ENCODE data around the gene WAPL. TPM values are rescaled to one million over a fixed set of nuclear protein-coding genes. Genes with fewer than 3 reads are reported as not detected.

WAPL gene
- polyA plus RNA-seq, 3 donors: 17.8 to 26.5 (median 18.3) TPM

DNA sequence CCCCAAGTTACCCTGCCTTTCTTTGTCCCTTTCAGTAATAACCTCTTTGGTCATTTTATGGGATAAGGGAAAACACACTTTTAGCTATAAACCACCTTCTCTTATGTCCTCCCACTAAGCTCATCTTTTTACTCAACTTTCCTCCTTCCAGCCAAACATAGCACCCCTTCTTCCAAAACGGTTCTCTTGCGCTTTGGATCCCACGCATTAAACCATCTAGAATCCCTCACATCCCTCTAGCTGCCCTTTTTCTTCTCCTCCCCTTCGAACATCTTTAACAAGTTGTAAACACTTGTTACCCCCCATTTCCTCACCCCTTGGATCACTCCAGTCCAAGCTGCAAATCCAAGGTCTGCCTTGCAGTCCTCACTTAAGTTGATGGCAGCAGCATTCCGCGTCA lies 13.4 kb downstream of the WAPL start:
- H3K4me1 Mint-ChIP-seq: peaks cover 24% of the 10 kb centered on the region
- Histone ChIP-seq H3K27ac (ENCODE audit: low read depth in 1 of 2, low read length in 2 of 2) (peak overlapping the region in 1 of 2 donors; percentile 48), H3K4me1 (ENCODE audit: control insufficient read depth in 1 of 2, insufficient read depth in 2 of 2, low read length in 2 of 2) (peaks cover 10% of the 10 kb centered on the region in 2 donors), H2AFZ (ENCODE audit: insufficient read depth, low read depth, low read length, poor library complexity, severe bottlenecking) (no peak overlapping the region), H3K9ac (ENCODE audit: insufficient read depth, low read length, poor library complexity, severe bottlenecking) (no peak overlapping the region), H4K20me1 (ENCODE audit: insufficient read depth, low read length) (peaks cover 100% of the 10 kb centered on the region), H3K4me2 (replicated peaks; ENCODE audit: extremely low read depth, low read length, poor library complexity, severe bottlenecking) (no peak overlapping the region), H3K36me3 (replicated peaks in 1 of 2; ENCODE audit: control insufficient read depth in 1 of 2, insufficient read depth in 2 of 2, low read length in 2 of 2) (peaks cover 30 to 82% of the 10 kb centered on the region in 2 donors), H3K9me3 (replicated peaks in 1 of 2; ENCODE audit: control insufficient read depth in 1 of 2, insufficient read depth in 1 of 2, low read length in 2 of 2) (no peaks in the 10 kb centered on the region), H3K27me3 (ENCODE audit: control insufficient read depth in 2 of 2, insufficient read depth in 2 of 2, low read length in 2 of 2) (no peaks in the 10 kb centered on the region), H3K4me3 (replicated peaks in 1 of 3; ENCODE audit: low read depth in 2 of 3, low read length in 3 of 3) (no peak overlapping the region), H3K79me2 (ENCODE audit: insufficient read depth, low read length) (peaks cover 100% of the 10 kb centered on the region)
- peaks cover 0 to 5% (median 0%) of the 10 kb centered on the region in 3 donors for H3K27me3 Mint-ChIP-seq (ENCODE audit: low read depth in 3 of 3)
- peaks cover 21 to 46% of the 10 kb centered on the region in 2 donors for H3K36me3 Mint-ChIP-seq
- no peak for DNase-seq
- TF ChIP-seq, protein P1, sequence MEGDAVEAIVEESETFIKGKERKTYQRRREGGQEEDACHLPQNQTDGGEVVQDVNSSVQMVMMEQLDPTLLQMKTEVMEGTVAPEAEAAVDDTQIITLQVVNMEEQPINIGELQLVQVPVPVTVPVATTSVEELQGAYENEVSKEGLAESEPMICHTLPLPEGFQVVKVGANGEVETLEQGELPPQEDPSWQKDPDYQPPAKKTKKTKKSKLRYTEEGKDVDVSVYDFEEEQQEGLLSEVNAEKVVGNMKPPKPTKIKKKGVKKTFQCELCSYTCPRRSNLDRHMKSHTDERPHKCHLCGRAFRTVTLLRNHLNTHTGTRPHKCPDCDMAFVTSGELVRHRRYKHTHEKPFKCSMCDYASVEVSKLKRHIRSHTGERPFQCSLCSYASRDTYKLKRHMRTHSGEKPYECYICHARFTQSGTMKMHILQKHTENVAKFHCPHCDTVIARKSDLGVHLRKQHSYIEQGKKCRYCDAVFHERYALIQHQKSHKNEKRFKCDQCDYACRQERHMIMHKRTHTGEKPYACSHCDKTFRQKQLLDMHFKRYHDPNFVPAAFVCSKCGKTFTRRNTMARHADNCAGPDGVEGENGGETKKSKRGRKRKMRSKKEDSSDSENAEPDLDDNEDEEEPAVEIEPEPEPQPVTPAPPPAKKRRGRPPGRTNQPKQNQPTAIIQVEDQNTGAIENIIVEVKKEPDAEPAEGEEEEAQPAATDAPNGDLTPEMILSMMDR (IDR thresholded peaks at IDR 0.05): no peak
- no peak overlapping the region for H3K4me3 Mint-ChIP-seq
- no peak overlapping the region for H3K27ac Mint-ChIP-seq
- H3K9me3 Mint-ChIP-seq: no peaks in the 10 kb centered on the region
- intact Hi-C loops (cut with micrococcal nuclease): no loop called here
- 93% methylated on average over 6 of the region's 6 CpGs for WGBS (ENCODE audit: insufficient coverage)

DNA sequence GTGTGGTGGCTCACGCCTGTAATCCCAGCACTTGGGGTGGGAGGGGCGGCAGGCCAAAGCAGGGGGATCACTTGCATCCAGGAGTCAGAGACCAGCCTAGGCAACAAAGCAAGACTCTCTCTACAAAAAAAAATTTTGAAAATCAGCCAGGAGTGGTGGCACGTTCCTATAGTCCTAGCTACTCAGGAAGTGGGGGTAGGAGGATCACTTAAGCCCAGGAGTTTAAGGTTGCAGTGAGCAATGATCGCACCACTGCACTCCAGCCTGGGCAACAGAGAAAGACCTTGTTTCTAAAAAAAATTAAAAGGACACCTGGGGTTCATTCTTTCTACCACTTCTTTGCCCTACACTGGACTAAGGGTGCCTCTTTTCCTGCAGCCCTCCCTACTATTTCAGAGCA lies 15.1 kb downstream of the WAPL start:
- peaks cover 100% of the 10 kb centered on the region for H3K79me2 ChIP-seq (ENCODE audit: insufficient read depth, low read length)
- no peaks in the 10 kb centered on the region for H3K9me3 ChIP-seq (replicated peaks in 1 of 2; ENCODE audit: control insufficient read depth in 1 of 2, insufficient read depth in 1 of 2, low read length in 2 of 2)
- Mint-ChIP-seq H3K36me3 (peaks cover 27 to 49% of the 10 kb centered on the region in 2 donors), H3K27ac (peak overlapping the region in 3 of 7 donors; percentile 13 to 61 (median 43)), H3K4me3 (no peak overlapping the region), H3K27me3 (ENCODE audit: low read depth in 3 of 3) (peaks cover 0 to 5% (median 0%) of the 10 kb centered on the region in 3 donors), H3K9me3 (no peaks in the 10 kb centered on the region), H3K4me1 (peaks cover 13% of the 10 kb centered on the region)
- peak overlapping the region in 1 of 2 donors; percentile 1 for H3K27ac ChIP-seq (ENCODE audit: low read depth in 1 of 2, low read length in 2 of 2)
- no peak overlapping the region for H3K4me3 ChIP-seq (replicated peaks in 1 of 3; ENCODE audit: low read depth in 2 of 3, low read length in 3 of 3)
- no peaks in the 10 kb centered on the region for H3K27me3 ChIP-seq (ENCODE audit: control insufficient read depth in 2 of 2, insufficient read depth in 2 of 2, low read length in 2 of 2)
- intact Hi-C loops (cut with micrococcal nuclease): no loop called here
- no peak overlapping the region for H3K4me2 ChIP-seq (replicated peaks; ENCODE audit: extremely low read depth, low read length, poor library complexity, severe bottlenecking)
- no peak overlapping the region for H2AFZ ChIP-seq (ENCODE audit: insufficient read depth, low read depth, low read length, poor library complexity, severe bottlenecking)
- TF ChIP-seq, protein P1 (IDR thresholded peaks at IDR 0.05): no peak
- no CpG with 5 or more reads among the region's 4 CpGs for WGBS (ENCODE audit: insufficient coverage)
- peaks cover 38 to 89% of the 10 kb centered on the region in 2 donors for H3K36me3 ChIP-seq (replicated peaks in 1 of 2; ENCODE audit: control insufficient read depth in 1 of 2, insufficient read depth in 2 of 2, low read length in 2 of 2)
- no peak overlapping the region for H3K9ac ChIP-seq (ENCODE audit: insufficient read depth, low read length, poor library complexity, severe bottlenecking)
- H3K4me1 ChIP-seq (ENCODE audit: control insufficient read depth in 1 of 2, insufficient read depth in 2 of 2, low read length in 2 of 2): no peaks in the 10 kb centered on the region
- no peak for DNase-seq
- peaks cover 100% of the 10 kb centered on the region for H4K20me1 ChIP-seq (ENCODE audit: insufficient read depth, low read length)

Measured in CD14-positive monocyte (primary cell).